Osteoblast (primary cell): Measurements from ENCODE around the gene ATMIN. TPM values are rescaled to one million over a fixed set of nuclear protein-coding genes. Genes with fewer than 3 reads are reported as not detected.

Experiments
- DNase-seq: peaks from one replicate; pipeline ENCODE4 v3.0.0; 2011; ENCODE audit warnings: low spot score, mixed read lengths; ENCODE audit not compliant: insufficient read length; ENCODE audit errors: missing footprints
- H2AFZ ChIP-seq: 2 replicates; pipeline ENCODE4 v1.6.0; 2011; ENCODE audit warnings: mild to moderate bottlenecking, low read length
- H3K27ac ChIP-seq: 2 replicates; pipeline ENCODE4 v1.5.1; 2011; ENCODE audit warnings: mild to moderate bottlenecking, low read depth, low read length, moderate library complexity
- H3K27me3 ChIP-seq: 2 replicates; pipeline ENCODE4 v1.6.0; 2012; ENCODE audit warnings: mild to moderate bottlenecking, control low read depth, inconsistent platforms, low read length, moderate library complexity; ENCODE audit not compliant: insufficient read depth
- H3K36me3 ChIP-seq: 2 replicates; pipeline ENCODE4 v1.5.1; 2011; ENCODE audit warnings: mild to moderate bottlenecking, low read length, control low read depth, moderate library complexity; ENCODE audit not compliant: insufficient read depth
- H3K4me1 ChIP-seq: 2 replicates; pipeline ENCODE4 v1.5.1; 2011; ENCODE audit warnings: mild to moderate bottlenecking, low read length, control low read depth, moderate library complexity; ENCODE audit not compliant: insufficient read depth
- H3K4me2 ChIP-seq: 2 replicates; pipeline ENCODE4 v1.6.0; 2011; ENCODE audit warnings: mild to moderate bottlenecking, low read length; ENCODE audit not compliant: insufficient read depth
- H3K4me3 ChIP-seq: fragments of 200-600 bp; sonication (generic); 3 replicates; pipeline ENCODE4 v1.5.1; 2012; ENCODE audit warnings: mild to moderate bottlenecking, low read length, inconsistent platforms; ENCODE audit not compliant: insufficient read depth
- H3K79me2 ChIP-seq: 2 replicates; pipeline ENCODE4 v1.6.0; 2012; ENCODE audit warnings: mild to moderate bottlenecking, low read length, control low read depth, inconsistent platforms; ENCODE audit not compliant: insufficient read depth
- H3K9me3 ChIP-seq: 2 replicates; pipeline ENCODE4 v1.5.1; 2011; ENCODE audit warnings: low read depth, low read length, control low read depth
- H4K20me1 ChIP-seq: 2 replicates; pipeline ENCODE4 v1.6.0; 2012; ENCODE audit warnings: mild to moderate bottlenecking, low read length, control low read depth; ENCODE audit not compliant: insufficient read depth
- CTCF ChIP-seq: IDR thresholded peaks from 2 replicates; pipeline ENCODE4 v1.5.1; 2011; ENCODE audit warnings: mild to moderate bottlenecking, low read depth, low read length, moderate library complexity; ENCODE audit errors: extremely low read depth
- total RNA-seq: library from RNA; depleted of rRNA; stranded (reverse); fragments of >200 nt; gene quantifications from 2 replicates; pipeline ENCODE4 v1.2.3, GENCODE V29; 2012

Gene ATMIN
- total RNA-seq, 1 donor = 61.2 TPM

- Histone ChIP-seq H4K20me1 (no peaks in the 10 kb centered on the region), H2AFZ (no peak overlapping the region), H3K79me2 (peaks cover 72% of the 10 kb centered on the region), H3K9me3 (no peaks in the 10 kb centered on the region), H3K27ac (peak overlapping the region; percentile 83), H3K27me3 (no peaks in the 10 kb centered on the region), H3K4me2 (peak overlapping the region; percentile 71), H3K36me3 (no peaks in the 10 kb centered on the region), H3K4me1 (peaks cover 50% of the 10 kb centered on the region), H3K4me3 (peak overlapping the region; percentile 36)
- TF ChIP-seq CTCF = no peak
- peak; percentile 50 for DNase-seq
Measured at GRCh38 chr16:80993307-80993706, 42.3 kb upstream of the ATMIN start.

GRCh38 chr16:80993834-80994233 lies 41.8 kb upstream of the ATMIN start:
- no peak for DNase-seq
- Histone ChIP-seq H3K36me3 (no peaks in the 10 kb centered on the region), H3K27me3 (no peaks in the 10 kb centered on the region), H4K20me1 (no peaks in the 10 kb centered on the region), H3K4me1 (peaks cover 50% of the 10 kb centered on the region), H3K79me2 (peaks cover 73% of the 10 kb centered on the region), H2AFZ (no peak overlapping the region), H3K4me3 (no peak overlapping the region), H3K4me2 (peak overlapping the region; percentile 71), H3K27ac (peak overlapping the region; percentile 83), H3K9me3 (no peaks in the 10 kb centered on the region)
- no peak for TF ChIP-seq CTCF

GRCh38 chr16:80994451-80994850 lies 41.2 kb upstream of the ATMIN start:
- Histone ChIP-seq H3K36me3 (no peaks in the 10 kb centered on the region), H3K79me2 (peaks cover 73% of the 10 kb centered on the region), H3K4me1 (peaks cover 50% of the 10 kb centered on the region), H3K9me3 (no peaks in the 10 kb centered on the region), H4K20me1 (no peaks in the 10 kb centered on the region), H3K4me3 (no peak overlapping the region), H3K27me3 (no peaks in the 10 kb centered on the region), H2AFZ (no peak overlapping the region), H3K4me2 (peak overlapping the region; percentile 71), H3K27ac (peak overlapping the region; percentile 83)
- DNase-seq = no peak
- TF ChIP-seq CTCF = no peak

- Histone ChIP-seq H3K79me2 (peaks cover 75% of the 10 kb centered on the region), H3K36me3 (no peaks in the 10 kb centered on the region), H3K27me3 (no peaks in the 10 kb centered on the region), H3K4me2 (peak overlapping the region; percentile 72), H3K27ac (peak overlapping the region; percentile 32), H3K4me1 (peaks cover 37% of the 10 kb centered on the region), H3K9me3 (no peaks in the 10 kb centered on the region), H3K4me3 (peak overlapping the region; percentile 34), H2AFZ (peak overlapping the region; percentile 13), H4K20me1 (no peaks in the 10 kb centered on the region)
- DNase-seq = no peak
- TF ChIP-seq CTCF = no peak
Measured at GRCh38 chr16:80996688-80997138, 38.9 kb upstream of the ATMIN start.
